HG02623 (cell line): ENCODE results near the gene EMX1.

Source experiments
- ATAC-seq: cut with Tn5 transposase; IDR thresholded peaks from one replicate; pipeline ENCODE4 v1.9.1; 2021; ENCODE audit warnings: moderate library complexity; ENCODE audit not compliant: unreplicated experiment

Gene EMX1

DNA sequence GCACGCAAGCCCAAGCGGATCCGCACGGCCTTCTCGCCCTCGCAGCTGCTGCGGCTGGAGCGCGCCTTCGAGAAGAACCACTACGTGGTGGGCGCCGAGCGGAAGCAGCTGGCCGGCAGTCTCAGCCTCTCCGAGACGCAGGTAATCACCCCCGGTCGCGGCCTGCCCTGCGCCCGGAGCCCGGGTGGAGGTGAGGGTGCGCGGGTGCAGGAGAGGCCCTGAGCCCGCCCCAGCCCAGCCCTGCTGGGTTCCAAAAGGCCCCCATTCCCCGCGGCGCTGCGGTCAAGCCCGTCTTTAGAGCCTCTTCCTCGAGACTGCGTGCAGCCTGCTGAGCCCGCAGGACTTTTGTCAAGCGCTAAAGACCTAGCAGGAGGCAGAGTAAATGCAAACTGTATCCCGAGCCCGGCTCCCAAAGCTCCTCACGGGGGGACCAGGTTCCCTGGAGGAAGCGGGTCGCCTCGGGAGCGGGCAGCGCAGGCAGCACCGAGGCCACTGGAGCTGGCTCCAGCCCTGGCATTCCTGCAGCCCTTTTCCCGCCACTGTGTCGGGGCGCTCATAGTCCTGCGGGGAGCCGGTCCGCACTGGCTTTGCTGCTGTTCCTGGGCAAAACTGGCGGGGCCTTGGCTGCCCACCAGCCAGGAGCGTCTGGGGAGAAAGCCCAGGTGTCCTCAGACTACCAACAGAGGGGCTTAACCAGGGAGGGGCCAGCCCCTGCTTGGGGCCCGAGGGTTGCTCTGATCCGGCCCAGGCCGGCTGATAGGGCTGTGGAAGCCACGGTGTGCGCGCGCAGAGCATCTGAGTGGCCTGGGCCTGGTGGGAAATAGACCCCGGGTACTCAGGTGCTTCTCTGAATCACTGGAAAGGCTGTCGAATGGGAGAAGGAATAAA, 7.3 kb downstream of the EMX1 start:
- ATAC-seq = no peak

- no peak for ATAC-seq
These were observed 8.1 kb downstream of the EMX1 start for GRCh38 chr2:72925328-72925943.

GRCh38 chr2:72926368-72926767, 9.0 kb downstream of the EMX1 start:
- ATAC-seq = no peak

DNA sequence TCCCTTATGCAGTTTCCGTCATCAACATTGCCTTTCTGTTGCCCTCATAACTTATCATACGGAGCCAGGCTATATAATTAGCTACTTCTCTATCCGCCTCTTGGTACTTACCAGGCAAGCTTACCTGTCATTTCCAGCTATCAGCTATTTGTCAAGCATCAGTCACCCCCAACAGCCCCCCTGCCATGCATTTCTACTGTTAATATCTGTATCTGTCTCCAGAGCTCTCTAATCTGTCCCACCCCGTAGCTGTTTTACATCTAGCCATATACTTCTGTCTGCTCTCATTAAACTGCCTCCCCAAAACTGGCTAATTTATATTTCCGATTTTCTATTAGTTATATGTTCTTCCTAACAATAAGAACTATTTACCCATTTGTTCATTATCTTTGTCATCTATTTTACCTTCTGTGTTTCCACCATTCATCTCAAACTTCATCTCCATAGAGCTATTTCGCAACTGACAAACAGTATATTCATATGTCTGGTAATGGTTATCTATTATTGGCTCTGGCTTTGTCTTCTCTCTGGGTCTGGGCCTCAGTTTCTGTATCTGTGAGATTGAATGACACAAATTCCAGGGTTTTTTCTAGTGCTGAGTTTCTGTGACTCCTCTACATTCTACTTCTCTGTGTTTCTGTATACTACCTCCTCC, 9.6 kb downstream of the EMX1 start:
- ATAC-seq = no peak

- ATAC-seq = no peak
These were observed 10.6 kb downstream of the EMX1 start for GRCh38 chr2:72927619-72928550.

- ATAC-seq = no peak
These were observed 11.7 kb downstream of the EMX1 start for GRCh38 chr2:72929010-72929409.

DNA sequence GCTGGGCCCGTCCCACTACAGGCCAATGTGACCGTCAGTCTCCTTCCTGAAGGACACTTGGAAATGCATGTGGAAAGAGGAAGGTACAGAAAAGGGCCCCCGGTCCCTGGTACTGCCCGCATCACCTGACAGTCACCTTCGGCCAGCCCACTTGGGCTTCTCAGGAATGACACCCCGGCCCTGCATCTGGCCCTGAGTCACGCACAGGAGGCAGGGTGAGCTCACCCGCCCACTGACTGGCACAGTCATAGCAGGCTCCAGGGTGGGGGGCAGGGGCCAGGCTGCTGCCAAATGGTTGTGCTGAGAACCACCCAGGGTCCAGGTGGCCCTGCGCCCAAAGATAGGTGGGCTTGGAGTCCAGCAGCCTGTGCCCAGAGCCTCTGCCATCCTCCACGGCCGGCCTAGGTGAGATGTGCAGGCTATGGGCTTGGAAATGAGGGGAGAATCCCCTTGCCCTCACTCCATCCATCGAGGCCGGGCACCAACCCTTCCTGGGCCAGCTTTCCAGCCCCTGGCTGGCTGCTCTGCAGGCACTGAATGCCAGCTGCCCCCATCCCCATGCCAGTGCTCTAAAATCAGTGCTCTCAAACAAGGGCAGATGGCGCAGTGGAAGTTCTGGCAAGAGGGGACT, 14.1 kb downstream of the EMX1 start:
- no peak for ATAC-seq

DNA sequence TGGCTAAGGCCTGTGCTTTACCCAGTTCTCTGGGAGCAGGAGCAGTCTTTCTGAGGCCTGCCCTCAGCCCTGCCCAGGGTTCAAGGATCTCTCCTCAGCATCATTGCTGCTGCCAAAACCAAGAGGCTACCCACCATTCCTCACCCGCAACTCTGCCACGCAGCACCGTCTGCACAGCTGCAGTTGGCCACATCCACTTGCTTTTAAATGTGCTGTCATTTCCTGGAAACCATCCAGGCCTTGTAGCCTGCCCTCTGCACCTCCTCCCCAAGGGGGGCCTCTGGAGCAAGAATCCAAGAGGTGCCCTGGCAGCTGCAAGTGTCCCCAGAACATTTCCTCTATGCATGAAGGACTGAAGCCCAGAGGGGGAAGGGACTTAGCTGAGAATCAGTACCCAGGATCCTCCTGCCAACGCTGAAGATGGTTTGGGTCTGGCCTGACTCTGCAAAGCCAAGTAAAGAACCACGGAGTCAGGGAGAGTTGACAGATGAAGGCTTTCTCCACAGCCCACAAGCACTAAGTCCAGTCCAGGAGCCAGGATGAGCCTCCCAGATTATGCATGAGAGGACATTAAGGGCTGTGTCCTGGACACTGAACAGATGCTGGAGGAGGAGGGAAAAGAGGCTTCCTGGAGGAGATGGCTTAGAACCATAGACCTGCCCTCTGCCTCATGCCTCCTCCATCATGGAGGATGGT, 14.9 kb downstream of the EMX1 start:
- ATAC-seq = no peak

- ATAC-seq = no peak
These were observed 15.5 kb downstream of the EMX1 start for GRCh38 chr2:72932805-72933204.

DNA sequence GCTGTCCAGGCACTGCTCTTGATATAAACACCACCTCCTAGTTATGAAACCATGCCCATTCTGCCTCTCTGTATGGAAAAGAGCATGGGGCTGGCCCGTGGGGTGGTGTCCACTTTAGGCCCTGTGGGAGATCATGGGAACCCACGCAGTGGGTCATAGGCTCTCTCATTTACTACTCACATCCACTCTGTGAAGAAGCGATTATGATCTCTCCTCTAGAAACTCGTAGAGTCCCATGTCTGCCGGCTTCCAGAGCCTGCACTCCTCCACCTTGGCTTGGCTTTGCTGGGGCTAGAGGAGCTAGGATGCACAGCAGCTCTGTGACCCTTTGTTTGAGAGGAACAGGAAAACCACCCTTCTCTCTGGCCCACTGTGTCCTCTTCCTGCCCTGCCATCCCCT, 15.9 kb downstream of the EMX1 start:
- no peak for ATAC-seq

DNA sequence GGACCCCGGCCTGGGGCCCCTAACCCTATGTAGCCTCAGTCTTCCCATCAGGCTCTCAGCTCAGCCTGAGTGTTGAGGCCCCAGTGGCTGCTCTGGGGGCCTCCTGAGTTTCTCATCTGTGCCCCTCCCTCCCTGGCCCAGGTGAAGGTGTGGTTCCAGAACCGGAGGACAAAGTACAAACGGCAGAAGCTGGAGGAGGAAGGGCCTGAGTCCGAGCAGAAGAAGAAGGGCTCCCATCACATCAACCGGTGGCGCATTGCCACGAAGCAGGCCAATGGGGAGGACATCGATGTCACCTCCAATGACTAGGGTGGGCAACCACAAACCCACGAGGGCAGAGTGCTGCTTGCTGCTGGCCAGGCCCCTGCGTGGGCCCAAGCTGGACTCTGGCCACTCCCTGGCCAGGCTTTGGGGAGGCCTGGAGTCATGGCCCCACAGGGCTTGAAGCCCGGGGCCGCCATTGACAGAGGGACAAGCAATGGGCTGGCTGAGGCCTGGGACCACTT, 16.4 kb downstream of the EMX1 start:
- ATAC-seq = no peak

- ATAC-seq = no peak
These were observed 17.6 kb downstream of the EMX1 start for GRCh38 chr2:72934683-72935610.

DNA sequence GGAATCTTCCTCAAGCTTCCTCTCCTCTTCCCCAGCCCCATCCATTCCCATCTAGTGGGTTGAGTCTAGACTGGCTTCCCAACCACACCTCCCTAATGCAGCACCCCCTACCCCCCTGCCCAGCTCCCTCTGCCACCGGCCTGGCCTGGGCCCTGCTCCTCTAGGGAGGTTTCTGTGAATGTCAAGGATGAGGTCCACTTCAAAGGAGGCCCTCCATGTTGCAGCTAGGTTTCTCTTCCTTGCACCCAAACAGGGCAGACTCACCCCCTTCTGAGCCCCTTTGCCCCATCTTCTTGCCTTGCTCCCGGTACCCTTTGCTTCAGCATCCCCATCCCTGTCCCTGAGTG, 18.3 kb downstream of the EMX1 start:
- ATAC-seq = no peak

- ATAC-seq = no peak
These were observed 19.5 kb downstream of the EMX1 start for GRCh38 chr2:72936660-72937355.

DNA sequence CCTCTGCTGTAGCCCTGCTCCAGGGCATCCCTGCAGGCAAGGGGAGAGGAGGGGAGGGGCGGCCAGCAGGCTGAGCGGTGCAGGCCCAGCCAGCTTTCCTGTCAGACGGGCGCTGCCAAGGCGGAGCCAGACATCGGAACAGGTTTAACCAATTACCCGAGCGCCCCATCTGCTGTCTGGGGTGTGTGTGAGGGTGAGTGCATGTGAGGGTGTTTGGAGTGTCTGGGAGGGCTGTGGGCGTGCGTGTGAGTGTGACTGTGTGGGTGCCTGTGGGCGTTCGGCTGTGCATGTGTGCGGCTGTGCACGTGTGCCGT, 20.0 kb downstream of the EMX1 start:
- ATAC-seq = no peak

DNA sequence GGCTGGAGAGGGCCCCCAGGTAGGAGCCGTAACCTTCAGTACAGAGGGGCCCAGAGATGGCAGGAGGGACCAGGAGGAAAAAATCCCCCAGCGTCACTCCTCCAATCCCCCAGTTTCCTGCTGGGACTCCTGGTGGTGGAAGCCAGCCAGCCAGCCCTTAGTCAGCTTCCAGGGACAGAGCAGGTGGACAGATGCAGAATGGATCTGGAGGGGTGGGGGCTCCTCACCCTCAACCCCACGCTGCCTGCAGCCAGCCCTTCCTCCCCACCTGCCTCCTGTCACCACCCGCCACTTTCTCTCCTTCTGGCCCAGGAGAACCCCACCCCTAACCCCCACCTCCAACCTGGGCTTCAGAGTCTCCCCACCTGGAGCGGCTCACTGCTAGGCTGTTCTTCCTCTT, 21.1 kb downstream of the EMX1 start:
- ATAC-seq = no peak

DNA sequence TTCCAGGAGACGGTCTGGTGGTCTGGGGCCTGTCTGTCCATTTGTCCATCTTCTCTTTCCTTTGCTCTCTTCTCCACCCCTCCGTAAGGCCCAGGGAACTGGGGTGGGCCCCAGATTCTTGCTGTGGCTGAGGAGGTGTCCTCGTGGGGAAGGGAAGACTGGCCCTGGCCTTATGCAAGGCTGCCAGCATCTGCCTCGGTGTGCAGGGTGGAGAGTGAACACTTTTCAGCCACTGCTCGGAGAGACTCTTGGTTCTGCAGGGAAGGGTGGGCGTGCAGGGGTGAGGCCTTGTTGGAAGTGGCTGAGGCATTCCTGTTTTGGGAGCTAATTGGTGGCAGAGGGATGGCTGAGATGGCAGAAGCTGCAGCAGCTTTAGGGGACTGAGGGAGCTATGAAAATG, 23.0 kb downstream of the EMX1 start:
- no peak for ATAC-seq

DNA sequence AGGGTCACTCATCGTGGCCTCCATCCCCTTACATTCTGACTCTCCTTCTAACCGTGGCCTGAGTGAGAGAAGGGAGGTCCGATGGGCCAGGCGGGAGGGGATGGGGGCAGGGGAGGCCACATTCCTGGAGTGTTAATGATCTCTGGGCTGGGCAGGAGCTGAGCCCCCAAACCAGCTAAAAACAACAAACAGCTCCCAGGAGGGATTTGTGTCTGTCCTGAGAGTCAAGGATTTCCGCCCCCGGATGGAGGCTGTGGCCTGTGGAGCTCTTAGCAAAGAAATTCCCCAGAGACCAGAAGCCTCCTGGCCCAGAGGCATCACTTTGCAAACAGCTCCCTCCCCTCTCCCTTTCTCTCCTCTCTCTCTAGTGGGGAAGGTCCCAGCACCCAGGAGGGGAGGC, 23.5 kb downstream of the EMX1 start:
- no peak for ATAC-seq
